RWPE2 (cell line): ENCODE results near the gene LRCH1.

Experiments used
- ATAC-seq: fragments of 200-7000 bp; cut with Tn5 transposase; 3 replicates; pipeline ENCODE4 v1.9.1; 2021; ENCODE audit warnings: low read depth
- DNase-seq: peaks from one replicate; pipeline ENCODE4 v3.0.0-alpha.2; 2020; ENCODE audit warnings: low spot score
- H3K27ac ChIP-seq: fragments of 450-650 bp; 2 replicates; pipeline ENCODE4 v1.5.1; 2017; ENCODE audit warnings: mild to moderate bottlenecking; ENCODE audit not compliant: poor library complexity, severe bottlenecking
- H3K27me3 ChIP-seq: fragments of 250-450 bp; sonication (Bioruptor Pico); 2 replicates; pipeline ENCODE4 v1.5.1; 2021; ENCODE audit warnings: mild to moderate bottlenecking, moderate library complexity; ENCODE audit not compliant: insufficient read depth, poor library complexity, severe bottlenecking
- H3K36me3 ChIP-seq: fragments of 250-450 bp; sonication (Bioruptor Pico); 2 replicates; pipeline ENCODE4 v1.5.1; 2020; ENCODE audit warnings: low read depth, mild to moderate bottlenecking, moderate library complexity
- H3K4me1 ChIP-seq: fragments of 250-450 bp; sonication (Bioruptor Pico); 2 replicates; pipeline ENCODE4 v1.5.1; 2021; ENCODE audit warnings: mild to moderate bottlenecking, moderate library complexity; ENCODE audit not compliant: insufficient read depth, poor library complexity, severe bottlenecking
- H3K4me3 ChIP-seq: fragments of 250-450 bp; sonication (Bioruptor Pico); 2 replicates; pipeline ENCODE4 v1.5.1; 2021; ENCODE audit warnings: mild to moderate bottlenecking, moderate library complexity; ENCODE audit not compliant: severe bottlenecking
- H3K9me3 ChIP-seq: fragments of 250-450 bp; sonication (Bioruptor Pico); 2 replicates; pipeline ENCODE4 v1.5.1; 2021; ENCODE audit warnings: mild to moderate bottlenecking, moderate library complexity; ENCODE audit not compliant: severe bottlenecking
- TF ChIP-seq, protein P1 (sequence below): fragments of 450-650 bp; IDR thresholded peaks from one replicate; pipeline ENCODE4 v1.5.1; 2017; ENCODE audit warnings: mild to moderate bottlenecking, moderate library complexity; ENCODE audit not compliant: poor library complexity, severe bottlenecking

LRCH1 gene

DNA sequence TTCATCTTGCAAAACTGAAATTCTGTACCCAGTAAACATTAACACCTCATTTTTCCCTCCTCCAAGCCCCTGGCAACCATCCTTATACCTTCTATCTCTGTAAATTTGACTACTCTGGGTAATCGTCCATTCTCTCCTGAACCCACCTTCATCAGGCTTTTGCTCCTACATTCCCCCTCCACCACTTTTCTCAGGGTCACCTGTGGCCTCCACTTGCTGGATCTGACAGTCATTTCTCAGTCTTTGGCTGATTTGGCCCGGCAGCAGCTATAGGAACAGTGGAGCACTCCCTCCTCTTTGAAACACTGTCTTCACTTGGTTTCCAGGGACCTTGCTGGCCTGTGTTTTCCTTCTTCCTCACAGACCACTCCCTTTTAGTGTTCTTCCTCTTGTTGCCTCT lies 83.5 kb downstream of the LRCH1 start:
- TF ChIP-seq, protein P1, sequence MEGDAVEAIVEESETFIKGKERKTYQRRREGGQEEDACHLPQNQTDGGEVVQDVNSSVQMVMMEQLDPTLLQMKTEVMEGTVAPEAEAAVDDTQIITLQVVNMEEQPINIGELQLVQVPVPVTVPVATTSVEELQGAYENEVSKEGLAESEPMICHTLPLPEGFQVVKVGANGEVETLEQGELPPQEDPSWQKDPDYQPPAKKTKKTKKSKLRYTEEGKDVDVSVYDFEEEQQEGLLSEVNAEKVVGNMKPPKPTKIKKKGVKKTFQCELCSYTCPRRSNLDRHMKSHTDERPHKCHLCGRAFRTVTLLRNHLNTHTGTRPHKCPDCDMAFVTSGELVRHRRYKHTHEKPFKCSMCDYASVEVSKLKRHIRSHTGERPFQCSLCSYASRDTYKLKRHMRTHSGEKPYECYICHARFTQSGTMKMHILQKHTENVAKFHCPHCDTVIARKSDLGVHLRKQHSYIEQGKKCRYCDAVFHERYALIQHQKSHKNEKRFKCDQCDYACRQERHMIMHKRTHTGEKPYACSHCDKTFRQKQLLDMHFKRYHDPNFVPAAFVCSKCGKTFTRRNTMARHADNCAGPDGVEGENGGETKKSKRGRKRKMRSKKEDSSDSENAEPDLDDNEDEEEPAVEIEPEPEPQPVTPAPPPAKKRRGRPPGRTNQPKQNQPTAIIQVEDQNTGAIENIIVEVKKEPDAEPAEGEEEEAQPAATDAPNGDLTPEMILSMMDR = no peak
- no peaks in the 10 kb centered on the region for H3K36me3 ChIP-seq
- peaks cover 21% of the 10 kb centered on the region for H3K4me1 ChIP-seq
- H3K9me3 ChIP-seq = no peaks in the 10 kb centered on the region
- H3K4me3 ChIP-seq = no peak overlapping the region
- ATAC-seq (no peak), DNase-seq (no peak)
- H3K27ac ChIP-seq = no peak overlapping the region
- H3K27me3 ChIP-seq = no peaks in the 10 kb centered on the region

DNA sequence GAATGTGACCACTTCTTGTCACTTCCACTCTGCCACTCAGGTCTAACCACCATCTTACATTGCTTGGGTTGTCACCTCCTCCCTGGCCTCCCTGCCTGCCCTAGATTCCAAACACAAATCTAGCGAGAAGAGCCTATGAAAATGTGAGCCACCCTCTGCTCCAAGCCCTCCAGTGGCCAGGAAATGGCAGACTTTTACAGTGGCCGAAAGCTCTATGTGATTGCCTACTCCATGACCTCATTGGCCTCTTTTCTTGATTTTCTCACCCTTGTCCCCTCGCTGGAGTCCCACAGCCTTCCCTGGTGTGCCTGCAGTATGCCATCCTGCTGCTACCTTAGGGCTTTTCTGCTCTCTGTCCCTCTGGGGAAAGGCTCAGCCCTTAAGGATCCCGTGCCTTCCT lies 84.2 kb downstream of the LRCH1 start:
- Histone ChIP-seq H3K4me3 (no peak overlapping the region), H3K27me3 (no peaks in the 10 kb centered on the region), H3K27ac (no peak overlapping the region), H3K9me3 (no peaks in the 10 kb centered on the region), H3K36me3 (no peaks in the 10 kb centered on the region), H3K4me1 (peaks cover 21% of the 10 kb centered on the region)
- ATAC-seq (no peak), DNase-seq (no peak)
- TF ChIP-seq, protein P1 = no peak

DNA sequence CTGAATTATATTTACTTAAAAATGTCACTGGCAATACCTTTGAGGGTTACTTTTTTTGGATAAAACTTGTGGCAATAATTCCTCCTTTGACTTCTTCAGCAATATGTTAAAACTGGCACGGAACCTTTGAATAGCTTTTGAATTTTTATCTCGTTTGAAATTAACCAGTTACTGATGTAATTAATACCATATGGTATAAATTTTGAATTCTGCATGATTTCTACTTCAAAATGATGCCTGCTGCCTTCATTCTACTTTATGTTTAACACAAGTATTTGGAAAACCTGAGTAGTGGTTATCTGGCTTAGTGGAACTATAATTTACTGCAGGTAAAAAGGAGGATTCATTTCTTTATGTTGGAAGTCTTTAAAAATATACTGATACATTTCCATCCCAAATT lies 85.3 kb downstream of the LRCH1 start:
- ATAC-seq (no peak), DNase-seq (no peak)
- H3K4me3 ChIP-seq = no peak overlapping the region
- H3K27ac ChIP-seq = no peak overlapping the region
- H3K27me3 ChIP-seq = no peaks in the 10 kb centered on the region
- H3K4me1 ChIP-seq = peaks cover 10% of the 10 kb centered on the region
- TF ChIP-seq, protein P1 = no peak
- H3K9me3 ChIP-seq = no peaks in the 10 kb centered on the region
- H3K36me3 ChIP-seq = no peaks in the 10 kb centered on the region

DNA sequence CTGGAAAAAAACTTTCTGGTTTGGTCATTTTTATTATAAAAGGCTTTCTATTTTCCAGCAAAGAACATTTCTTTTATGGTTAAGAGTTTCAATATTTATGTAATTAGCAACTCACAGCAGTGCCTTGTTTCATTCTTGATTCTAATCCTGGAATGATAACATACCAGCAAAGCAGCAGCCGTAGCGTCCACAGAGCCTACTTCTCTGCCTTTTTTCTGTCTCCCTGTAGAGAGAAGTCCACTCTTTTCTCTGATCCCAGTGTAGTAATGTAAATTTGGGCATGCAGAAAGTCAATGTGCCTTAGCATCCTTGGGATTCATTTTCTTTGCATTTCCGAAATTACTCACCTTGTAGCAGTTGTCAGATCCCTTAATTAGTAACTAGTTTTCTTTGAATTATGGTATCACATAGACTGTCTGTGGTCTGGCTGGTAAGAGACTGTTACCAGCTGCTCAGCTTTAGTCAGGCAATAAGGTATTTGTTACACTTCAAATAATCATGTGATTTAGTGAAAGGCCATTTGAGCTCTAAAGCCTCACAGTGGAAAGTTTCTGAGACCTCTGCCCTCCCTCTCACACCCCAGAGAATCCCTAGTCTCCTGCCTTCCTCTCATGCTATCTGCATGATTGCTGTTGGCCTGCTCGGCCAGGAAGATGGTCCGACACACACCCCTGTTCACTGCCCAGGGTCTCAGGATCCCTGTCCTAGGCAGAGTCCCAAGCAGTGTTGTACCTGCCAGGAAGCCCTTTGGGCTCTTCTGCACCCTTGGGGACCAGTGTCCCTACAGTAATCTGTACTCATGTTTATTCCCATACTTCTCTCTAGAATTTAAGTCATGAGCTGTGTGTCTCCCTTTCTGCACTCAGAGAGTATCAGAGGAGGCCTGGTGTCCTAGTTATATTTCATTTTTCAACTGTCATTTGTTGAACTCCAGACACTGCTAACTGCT lies 86.3 kb downstream of the LRCH1 start:
- TF ChIP-seq, protein P1 = no peak
- H3K27me3 ChIP-seq = no peaks in the 10 kb centered on the region
- no peaks in the 10 kb centered on the region for H3K9me3 ChIP-seq
- no peak overlapping the region for H3K27ac ChIP-seq
- H3K4me1 ChIP-seq = peaks cover 7% of the 10 kb centered on the region
- no peak for DNase-seq
- H3K36me3 ChIP-seq = no peaks in the 10 kb centered on the region
- ATAC-seq = no peak
- H3K4me3 ChIP-seq = no peak overlapping the region

DNA sequence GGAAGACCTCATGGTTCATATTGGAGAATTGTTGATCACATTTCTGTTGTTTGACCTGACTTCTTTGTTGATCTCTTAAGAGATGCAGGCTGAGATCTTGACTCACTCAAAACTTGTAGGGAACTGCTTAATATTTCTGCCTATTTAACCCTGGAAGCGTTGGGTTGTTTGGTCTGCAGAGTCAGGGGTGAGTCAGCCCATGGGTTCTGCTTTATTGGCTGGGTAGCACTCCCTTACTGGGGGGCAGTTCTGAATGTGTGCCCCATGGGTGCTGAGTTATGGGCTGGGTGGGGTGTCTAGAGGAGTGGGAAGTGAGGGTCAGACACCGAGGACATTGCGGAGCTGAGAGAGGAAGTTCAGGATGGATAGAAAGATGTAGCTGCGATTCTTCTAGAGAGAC lies 87.9 kb downstream of the LRCH1 start:
- ATAC-seq (peak; percentile 46; the same call in 1 of the 3 replicates), DNase-seq (no peak)
- H3K36me3 ChIP-seq = no peaks in the 10 kb centered on the region
- TF ChIP-seq, protein P1 = no peak
- H3K4me1 ChIP-seq = peaks cover 7% of the 10 kb centered on the region
- H3K27me3 ChIP-seq = no peaks in the 10 kb centered on the region
- no peak overlapping the region for H3K4me3 ChIP-seq
- no peak overlapping the region for H3K27ac ChIP-seq
- no peaks in the 10 kb centered on the region for H3K9me3 ChIP-seq
